ENCODE data around the gene NEUROD1.
A peak's percentile ranks its signal among the peaks of the same experiment; 100 is the strongest.

Gene NEUROD1

GRCh38 chr2:181657379-181657778 is 22.9 kb downstream of the NEUROD1 start:
- H3K4me3 ChIP-seq (ENCODE audit: low read depth, low read length) = no peak overlapping the region
- TF ChIP-seq CTCF (conservative IDR thresholded peaks at IDR 0.05; ENCODE audit: low read depth, low read length) = no peak
- DNase-seq (ENCODE audit: low read depth) = no peak

GRCh38 chr2:181656450-181657291 is 23.6 kb downstream of the NEUROD1 start, which contains the start of gene CERKL:
CERKL (minus strand) TSS chr2:181657105; CDS start chr2:181657006, 99 bp downstream.
- DNase-seq (ENCODE audit: low read depth) = no peak
- TF ChIP-seq CTCF (conservative IDR thresholded peaks at IDR 0.05; ENCODE audit: low read depth, low read length) = no peak
- H3K4me3 ChIP-seq (ENCODE audit: low read depth, low read length) = peak within 1 kb of the TSS; percentile 58

- TF ChIP-seq CTCF (conservative IDR thresholded peaks at IDR 0.05; ENCODE audit: low read depth, low read length) = no peak
- no peak overlapping the region for H3K4me3 ChIP-seq (ENCODE audit: low read depth, low read length)
- peak; percentile 27 for DNase-seq (ENCODE audit: low read depth)
Observed at GRCh38 chr2:181655519-181655918, 24.8 kb downstream of the NEUROD1 start.

- H3K4me3 ChIP-seq (ENCODE audit: low read depth, low read length) = no peak overlapping the region
- DNase-seq (ENCODE audit: low read depth) = peak; percentile 56
- no peak for TF ChIP-seq CTCF (conservative IDR thresholded peaks at IDR 0.05; ENCODE audit: low read depth, low read length)
Observed at GRCh38 chr2:181649436-181649979, 30.8 kb downstream of the NEUROD1 start.

GRCh38 chr2:181648478-181649155 is 31.7 kb downstream of the NEUROD1 start:
- no peak for TF ChIP-seq CTCF (conservative IDR thresholded peaks at IDR 0.05; ENCODE audit: low read depth, low read length)
- no peak overlapping the region for H3K4me3 ChIP-seq (ENCODE audit: low read depth, low read length)
- no peak for DNase-seq (ENCODE audit: low read depth)

GRCh38 chr2:181646415-181646987 is 33.8 kb downstream of the NEUROD1 start:
- H3K4me3 ChIP-seq (ENCODE audit: low read depth, low read length) = no peak overlapping the region
- no peak for TF ChIP-seq CTCF (conservative IDR thresholded peaks at IDR 0.05; ENCODE audit: low read depth, low read length)
- no peak for DNase-seq (ENCODE audit: low read depth)
